Transverse colon (tissue), 4 donors: Measurements from ENCODE around the gene C12orf60.

ENCODE experiments used
- EP300 ChIP-seq: sonication (generic); formaldehyde crosslinking; IDR thresholded peaks from one replicate; pipeline ENCODE4 v1.6.1; 2017; ENCODE audit warnings: antibody characterized with exemption, low read depth
- POLR2A ChIP-seq: fragments of 450-650 bp; IDR thresholded peaks from one replicate; pipeline ENCODE4 v1.6.1; 2016; ENCODE audit warnings: antibody characterized with exemption, mild to moderate bottlenecking, moderate library complexity
- POLR2AphosphoS5 ChIP-seq, 3 donors: sonication (generic); formaldehyde crosslinking; IDR thresholded peaks; one replicate each; pipeline ENCODE4 v1.6.1; 2016; ENCODE audit warnings: antibody characterized with exemption in 3 of 3
- TF ChIP-seq, protein P1 (sequence below), 5 experiments: fragments of 200-600 bp in 3 of 5; fragments of 450-650 bp in 2 of 5; sonication (generic) in 3 of 5; IDR thresholded peaks; 1 replicate in 2 of 5; 2 replicates in 3 of 5; pipeline ENCODE4 v1.5.1; 2016 to 2017; ENCODE audit warnings: antibody characterized with exemption in 5 of 5, inconsistent platforms in 3 of 5, mild to moderate bottlenecking in 2 of 5, moderate library complexity in 1 of 5

DNA sequence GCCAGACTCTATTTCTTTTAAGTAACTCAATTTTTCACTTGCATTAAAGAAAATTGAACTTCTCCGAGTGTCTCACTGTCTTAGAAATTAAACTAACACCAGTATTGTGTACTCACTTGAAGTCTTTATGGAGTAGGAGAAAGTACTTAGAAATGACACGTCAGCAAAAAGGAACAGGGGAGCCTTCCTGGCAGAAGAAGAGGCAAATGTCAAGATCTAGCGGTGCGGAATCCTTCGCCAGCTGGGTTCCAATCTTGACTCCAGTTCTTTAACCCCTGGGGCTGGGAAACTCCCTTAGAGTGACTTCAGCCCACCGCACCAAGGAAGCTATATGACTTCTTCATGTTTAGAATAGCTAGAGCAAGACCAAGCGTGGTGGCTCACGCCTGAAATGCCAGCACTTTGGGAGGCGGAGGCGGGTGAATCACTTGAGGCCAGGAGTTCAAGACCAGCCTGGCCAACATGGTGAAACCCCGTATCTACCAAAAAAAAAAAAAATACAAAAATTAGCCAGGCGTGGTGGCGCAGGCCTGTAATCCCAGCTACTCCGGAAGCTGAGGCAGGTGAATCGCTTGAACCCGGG lies 34.6 kb upstream of the C12orf60 start:
- TF ChIP-seq, protein P1, sequence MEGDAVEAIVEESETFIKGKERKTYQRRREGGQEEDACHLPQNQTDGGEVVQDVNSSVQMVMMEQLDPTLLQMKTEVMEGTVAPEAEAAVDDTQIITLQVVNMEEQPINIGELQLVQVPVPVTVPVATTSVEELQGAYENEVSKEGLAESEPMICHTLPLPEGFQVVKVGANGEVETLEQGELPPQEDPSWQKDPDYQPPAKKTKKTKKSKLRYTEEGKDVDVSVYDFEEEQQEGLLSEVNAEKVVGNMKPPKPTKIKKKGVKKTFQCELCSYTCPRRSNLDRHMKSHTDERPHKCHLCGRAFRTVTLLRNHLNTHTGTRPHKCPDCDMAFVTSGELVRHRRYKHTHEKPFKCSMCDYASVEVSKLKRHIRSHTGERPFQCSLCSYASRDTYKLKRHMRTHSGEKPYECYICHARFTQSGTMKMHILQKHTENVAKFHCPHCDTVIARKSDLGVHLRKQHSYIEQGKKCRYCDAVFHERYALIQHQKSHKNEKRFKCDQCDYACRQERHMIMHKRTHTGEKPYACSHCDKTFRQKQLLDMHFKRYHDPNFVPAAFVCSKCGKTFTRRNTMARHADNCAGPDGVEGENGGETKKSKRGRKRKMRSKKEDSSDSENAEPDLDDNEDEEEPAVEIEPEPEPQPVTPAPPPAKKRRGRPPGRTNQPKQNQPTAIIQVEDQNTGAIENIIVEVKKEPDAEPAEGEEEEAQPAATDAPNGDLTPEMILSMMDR (IDR thresholded peaks at IDR 0.05): no peak
- TF ChIP-seq EP300: no peak
- no peak for TF ChIP-seq POLR2A
- no peak for TF ChIP-seq POLR2AphosphoS5 (IDR thresholded peaks at IDR 0.05)
